HEK293 (cell line): Measurements from ENCODE around the gene TNFRSF11A.

Source experiments
- CTCF ChIA-PET: fragments of 350-600 bp; formaldehyde crosslinking; extraction: SDS; loops from one replicate; lab custom pipeline; 2021; ENCODE audit warnings: antibody characterized with exemption; lab: Yijun Ruan, JAX
- POLR2A ChIA-PET: fragments of 300-600 bp; formaldehyde crosslinking; extraction: SDS; loops from one replicate; lab custom pipeline; 2020; ENCODE audit warnings: antibody characterized with exemption, inconsistent platforms; lab: Yijun Ruan, JAX
- H3K27ac ChIP-seq: fragments of 200-500 bp; sonication (Bioruptor generic); 2 replicates; pipeline ENCODE4 v1.5.1; 2014; ENCODE audit warnings: low read depth, low read length, control low read depth, inconsistent platforms; ENCODE audit errors: extremely low read depth
- H3K36me3 ChIP-seq, 2 experiments: fragments of 200-500 bp in 1 of 2; sonication (Bioruptor generic) in 1 of 2; 1 replicate in 1 of 2; 2 replicates in 1 of 2; pipeline ENCODE4 v1.5.1; 2014 to 2017; ENCODE audit warnings: inconsistent platforms in 2 of 2, low read length in 2 of 2; ENCODE audit not compliant: control insufficient read depth in 2 of 2, insufficient read depth in 1 of 2
- H3K4me1 ChIP-seq: fragments of 200-500 bp; sonication (Bioruptor generic); 2 replicates; pipeline ENCODE4 v1.5.1; 2014; ENCODE audit warnings: mild to moderate bottlenecking, low read length, inconsistent platforms; ENCODE audit not compliant: control insufficient read depth, insufficient read depth
- H3K4me3 ChIP-seq: 2 replicates; pipeline ENCODE4 v1.5.1; 2011; ENCODE audit warnings: low read depth, mild to moderate bottlenecking, control low read depth, low read length, moderate library complexity
- H3K9me3 ChIP-seq: fragments of 200-500 bp; sonication (Bioruptor generic); 2 replicates; pipeline ENCODE4 v1.5.1; 2014; ENCODE audit warnings: low read depth, low read length, inconsistent platforms; ENCODE audit not compliant: control insufficient read depth, insufficient read depth
- HOXA7 ChIP-seq: sonication (generic); formaldehyde crosslinking; IDR thresholded peaks from 2 replicates; pipeline ENCODE4 v1.8.1; 2022; ENCODE audit warnings: missing genetic modification reagents, borderline replicate concordance
- ZBTB1 ChIP-seq: fragments of 450-650 bp; formaldehyde crosslinking; IDR thresholded peaks from 2 replicates; pipeline ENCODE4 v1.5.1; 2016; ENCODE audit warnings: missing biosample characterization, missing genetic modification characterization
- ZNF138 ChIP-seq: fragments of 450-650 bp; formaldehyde crosslinking; IDR thresholded peaks from 2 replicates; pipeline ENCODE4 v1.5.1; 2016; ENCODE audit warnings: missing biosample characterization, missing genetic modification characterization, borderline replicate concordance
- ZNF169 ChIP-seq: fragments of 450-650 bp; formaldehyde crosslinking; IDR thresholded peaks from 2 replicates; pipeline ENCODE4 v1.5.1; 2016; ENCODE audit warnings: missing biosample characterization, missing genetic modification characterization
- ZNF221 ChIP-seq: fragments of 450-650 bp; formaldehyde crosslinking; IDR thresholded peaks from 2 replicates; pipeline ENCODE4 v1.5.1; 2017; ENCODE audit warnings: missing biosample characterization, missing genetic modification characterization, borderline replicate concordance
- ZNF24 ChIP-seq: fragments of 450-650 bp; formaldehyde crosslinking; IDR thresholded peaks from 2 replicates; pipeline ENCODE4 v1.5.1; 2016; ENCODE audit warnings: missing biosample characterization, missing genetic modification characterization
- ZNF366 ChIP-seq: fragments of 450-650 bp; formaldehyde crosslinking; conservative IDR thresholded peaks from 2 replicates; pipeline ENCODE4 v1.5.1; 2016; ENCODE audit warnings: missing biosample characterization, missing genetic modification characterization
- ZNF433 ChIP-seq: fragments of 450-650 bp; formaldehyde crosslinking; IDR thresholded peaks from 2 replicates; pipeline ENCODE4 v1.5.1; 2016; ENCODE audit warnings: missing biosample characterization, missing genetic modification characterization, low read depth
- ZNF548 ChIP-seq: fragments of 450-650 bp; formaldehyde crosslinking; IDR thresholded peaks from 2 replicates; pipeline ENCODE4 v1.5.1; 2016; ENCODE audit warnings: missing biosample characterization, missing genetic modification characterization
- ZNF555 ChIP-seq: fragments of 450-650 bp; formaldehyde crosslinking; conservative IDR thresholded peaks from 2 replicates; pipeline ENCODE4 v1.5.1; 2017; ENCODE audit warnings: missing biosample characterization, mild to moderate bottlenecking, missing genetic modification characterization, inconsistent platforms
- ZNF561 ChIP-seq: fragments of 450-650 bp; IDR thresholded peaks from 2 replicates; pipeline ENCODE4 v1.5.1; 2018; ENCODE audit warnings: missing biosample characterization, missing genetic modification characterization, borderline replicate concordance
- ZNF585B ChIP-seq: fragments of 450-650 bp; formaldehyde crosslinking; IDR thresholded peaks from 2 replicates; pipeline ENCODE4 v1.5.1; 2016; ENCODE audit warnings: missing biosample characterization, missing genetic modification characterization
- ZNF658 ChIP-seq: fragments of 450-650 bp; formaldehyde crosslinking; IDR thresholded peaks from 2 replicates; pipeline ENCODE4; 2016; ENCODE audit warnings: missing biosample characterization, missing genetic modification characterization
- ZNF837 ChIP-seq: fragments of 450-650 bp; formaldehyde crosslinking; IDR thresholded peaks from 2 replicates; pipeline ENCODE4 v1.5.1; 2016; ENCODE audit warnings: missing biosample characterization, missing genetic modification characterization
- ZXDB ChIP-seq: fragments of 450-650 bp; formaldehyde crosslinking; IDR thresholded peaks from 2 replicates; pipeline ENCODE4 v1.5.1; 2016; ENCODE audit warnings: missing biosample characterization, missing genetic modification characterization
- TF ChIP-seq, protein P1 (sequence below): fragments of 450-650 bp; formaldehyde crosslinking; IDR thresholded peaks from 2 replicates; pipeline ENCODE4 v1.5.1; 2016; ENCODE audit warnings: missing biosample characterization, missing genetic modification characterization

The TNFRSF11A gene

DNA sequence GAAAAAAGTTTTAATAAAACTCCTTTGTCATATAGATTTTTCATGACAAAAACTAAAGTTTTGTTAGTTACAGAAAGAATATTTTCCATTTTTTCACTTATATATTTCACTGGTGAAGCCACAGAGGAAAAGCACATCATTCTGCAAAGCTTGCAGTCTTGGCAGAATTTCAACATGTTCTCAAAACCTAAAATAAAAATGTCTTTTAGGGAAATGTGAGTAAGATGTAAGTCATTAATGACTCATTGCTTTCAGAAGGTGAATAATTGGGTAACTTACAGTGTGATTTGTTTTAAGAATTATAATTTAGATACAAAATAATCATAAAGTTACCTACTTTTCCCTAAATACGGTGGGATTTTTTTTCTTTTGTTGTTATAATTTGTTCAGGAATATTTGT lies 43.4 kb upstream of the TNFRSF11A start (continued):
- TF ChIP-seq ZNF548 (tag by site-specific recombination) (no peak), ZXDB (tag by site-specific recombination) (no peak), ZBTB1 (no peak), ZNF366 (no peak)

DNA sequence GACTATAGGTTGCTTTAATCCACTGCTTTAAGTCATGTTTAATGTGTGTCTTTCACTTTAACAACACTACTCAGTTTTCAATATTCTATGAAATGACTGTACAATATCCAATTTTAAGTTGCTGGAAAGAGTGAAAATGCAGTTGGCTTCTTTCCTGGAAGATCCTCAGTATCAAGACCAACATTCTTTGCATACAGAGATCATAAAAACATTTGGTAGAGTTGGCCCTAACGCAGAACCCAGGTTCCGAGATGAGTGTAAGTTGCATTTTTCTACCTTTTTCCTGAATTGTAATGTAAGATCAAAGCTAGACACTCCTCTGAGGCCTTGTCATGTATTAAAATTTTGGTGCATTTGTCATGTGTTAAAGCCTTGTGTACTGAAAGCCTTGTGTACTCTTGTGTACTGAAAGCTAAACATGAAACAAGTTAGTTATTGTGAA lies 42.9 kb upstream of the TNFRSF11A start:
- Histone ChIP-seq H3K4me3 (no peak overlapping the region), H3K4me1 (no peaks in the 10 kb centered on the region), H3K36me3 (peaks cover 16 to 24% of the 10 kb centered on the region in 2 experiments), H3K27ac (no peak overlapping the region), H3K9me3 (no peaks in the 10 kb centered on the region)
- CTCF ChIA-PET = interaction anchor here (0.7 to 1.0 kb wide), 2 partner anchors 10 to 52 kb away, joined by 3 to 4 read pairs; no protein-coding TSS in a partner anchor
- TF ChIP-seq ZNF555 (tag by site-specific recombination) (no peak), ZNF169 (tag by site-specific recombination) (no peak), ZNF24 (tag by site-specific recombination) (no peak)
- POLR2A ChIA-PET = no interaction called here

DNA sequence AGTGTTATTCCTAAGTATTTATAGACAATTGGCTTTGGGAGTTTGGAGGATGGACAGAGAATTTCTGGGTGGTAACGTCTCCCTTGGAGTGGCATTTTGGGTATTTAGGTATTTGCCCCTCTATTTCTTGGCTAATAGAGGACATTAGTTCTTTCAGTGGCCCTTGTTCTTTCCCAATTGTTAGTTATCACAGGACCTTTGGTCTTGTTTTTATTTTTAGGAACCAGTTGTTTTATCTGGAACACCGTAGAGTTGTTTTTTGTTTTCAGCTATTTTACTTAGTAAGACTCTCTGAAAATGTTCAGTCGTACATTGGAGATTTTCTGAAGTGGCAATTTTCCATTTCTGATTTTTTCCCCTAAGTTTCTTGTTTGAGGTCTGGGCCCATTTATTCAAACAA lies 40.5 kb upstream of the TNFRSF11A start:
- H3K36me3 ChIP-seq = peaks cover 16 to 26% of the 10 kb centered on the region in 2 experiments
- POLR2A ChIA-PET = no interaction called here
- no peaks in the 10 kb centered on the region for H3K9me3 ChIP-seq
- no peak overlapping the region for H3K27ac ChIP-seq
- no peaks in the 10 kb centered on the region for H3K4me1 ChIP-seq
- CTCF ChIA-PET = no interaction called here
- H3K4me3 ChIP-seq = no peak overlapping the region
- TF ChIP-seq ZNF658 (no peak), ZNF585B (no peak), ZNF221 (tag by site-specific recombination) (no peak), ZNF169 (tag by site-specific recombination) (no peak)

DNA sequence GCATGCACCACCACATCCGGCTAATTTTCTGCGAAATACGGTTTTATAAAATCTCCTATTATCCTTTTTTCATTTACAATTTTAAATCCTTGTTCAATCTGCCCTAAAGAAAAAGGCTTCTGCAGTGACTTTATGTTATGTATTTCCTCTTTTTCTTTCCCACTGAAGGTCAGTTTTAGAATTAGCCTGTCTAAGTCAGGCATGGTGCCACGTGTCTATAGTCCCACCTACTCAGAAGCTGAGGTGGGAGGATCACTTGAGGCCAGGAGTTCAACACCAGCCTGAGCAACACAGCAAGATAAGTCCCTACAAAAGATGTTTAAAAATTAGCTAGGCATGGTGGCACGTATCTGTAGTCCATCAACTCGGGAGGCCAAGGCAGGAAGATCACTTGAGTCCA lies 39.8 kb upstream of the TNFRSF11A start:
- CTCF ChIA-PET = no interaction called here
- TF ChIP-seq ZNF169 (tag by site-specific recombination) (no peak), ZNF138 (tag by site-specific recombination) (no peak), ZNF837 (tag by site-specific recombination) (no peak), ZNF561 (tag by site-specific recombination) (no peak), ZNF433 (tag by site-specific recombination) (no peak), ZNF555 (tag by site-specific recombination) (no peak), HOXA7 (CRISPR knock-in tag) (no peak)
- TF ChIP-seq, protein P1, sequence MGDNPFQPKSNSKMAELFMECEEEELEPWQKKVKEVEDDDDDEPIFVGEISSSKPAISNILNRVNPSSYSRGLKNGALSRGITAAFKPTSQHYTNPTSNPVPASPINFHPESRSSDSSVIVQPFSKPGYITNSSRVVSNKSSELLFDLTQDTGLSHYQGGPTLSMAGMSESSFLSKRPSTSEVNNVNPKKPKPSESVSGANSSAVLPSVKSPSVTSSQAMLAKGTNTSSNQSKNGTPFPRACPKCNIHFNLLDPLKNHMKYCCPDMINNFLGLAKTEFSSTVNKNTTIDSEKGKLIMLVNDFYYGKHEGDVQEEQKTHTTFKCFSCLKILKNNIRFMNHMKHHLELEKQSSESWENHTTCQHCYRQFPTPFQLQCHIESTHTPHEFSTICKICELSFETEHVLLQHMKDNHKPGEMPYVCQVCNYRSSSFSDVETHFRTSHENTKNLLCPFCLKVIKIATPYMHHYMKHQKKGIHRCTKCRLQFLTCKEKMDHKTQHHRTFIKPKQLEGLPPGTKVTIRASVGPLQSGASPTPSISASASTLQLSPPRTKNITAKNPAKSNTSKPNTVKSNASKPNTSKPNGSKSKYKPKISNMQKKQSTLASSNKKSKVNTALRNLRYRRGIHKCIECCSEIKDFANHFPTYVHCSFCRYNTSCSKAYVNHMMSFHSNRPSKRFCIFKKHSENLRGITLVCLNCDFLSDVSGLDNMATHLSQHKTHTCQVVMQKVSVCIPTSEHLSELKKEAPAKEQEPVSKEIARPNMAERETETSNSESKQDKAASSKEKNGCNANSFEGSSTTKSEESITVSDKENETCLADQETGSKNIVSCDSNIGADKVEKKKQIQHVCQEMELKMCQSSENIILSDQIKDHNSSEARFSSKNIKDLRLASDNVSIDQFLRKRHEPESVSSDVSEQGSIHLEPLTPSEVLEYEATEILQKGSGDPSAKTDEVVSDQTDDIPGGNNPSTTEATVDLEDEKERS (tag by site-specific recombination) = no peak
- Histone ChIP-seq H3K27ac (no peak overlapping the region), H3K4me1 (no peaks in the 10 kb centered on the region), H3K9me3 (no peaks in the 10 kb centered on the region), H3K36me3 (peaks cover 16 to 23% of the 10 kb centered on the region in 2 experiments), H3K4me3 (no peak overlapping the region)
- POLR2A ChIA-PET = no interaction called here
